ENCODE measurements around the gene CDC40. TPM values are rescaled to one million over a fixed set of nuclear protein-coding genes. Genes with fewer than 3 reads are reported as not detected.

The CDC40 gene
- polyA plus RNA-seq, 1 of the 3 experiments (the other 2 are of a cell fraction): 7.4 TPM

- TF ChIP-seq, protein P1, sequence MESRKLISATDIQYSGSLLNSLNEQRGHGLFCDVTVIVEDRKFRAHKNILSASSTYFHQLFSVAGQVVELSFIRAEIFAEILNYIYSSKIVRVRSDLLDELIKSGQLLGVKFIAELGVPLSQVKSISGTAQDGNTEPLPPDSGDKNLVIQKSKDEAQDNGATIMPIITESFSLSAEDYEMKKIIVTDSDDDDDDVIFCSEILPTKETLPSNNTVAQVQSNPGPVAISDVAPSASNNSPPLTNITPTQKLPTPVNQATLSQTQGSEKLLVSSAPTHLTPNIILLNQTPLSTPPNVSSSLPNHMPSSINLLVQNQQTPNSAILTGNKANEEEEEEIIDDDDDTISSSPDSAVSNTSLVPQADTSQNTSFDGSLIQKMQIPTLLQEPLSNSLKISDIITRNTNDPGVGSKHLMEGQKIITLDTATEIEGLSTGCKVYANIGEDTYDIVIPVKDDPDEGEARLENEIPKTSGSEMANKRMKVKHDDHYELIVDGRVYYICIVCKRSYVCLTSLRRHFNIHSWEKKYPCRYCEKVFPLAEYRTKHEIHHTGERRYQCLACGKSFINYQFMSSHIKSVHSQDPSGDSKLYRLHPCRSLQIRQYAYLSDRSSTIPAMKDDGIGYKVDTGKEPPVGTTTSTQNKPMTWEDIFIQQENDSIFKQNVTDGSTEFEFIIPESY (IDR thresholded peaks at IDR 0.05; ENCODE audit: borderline replicate concordance, low read depth): no peak
- no peak for TF ChIP-seq FOXJ3 (CRISPR knock-in tag; IDR thresholded peaks at IDR 0.05)
- no peak for TF ChIP-seq MXI1 (IDR thresholded peaks at IDR 0.05; ENCODE audit: low read depth, low read length)
- TF ChIP-seq TEAD4 (IDR thresholded peaks at IDR 0.05; ENCODE audit: borderline replicate concordance, insufficient read depth): no peak
- TF ChIP-seq RAD21 (IDR thresholded peaks at IDR 0.05; ENCODE audit: low read length): no peak
- TF ChIP-seq YY1 (IDR thresholded peaks at IDR 0.05; ENCODE audit: low read depth): no peak
These were observed 1.2 kb downstream of the CDC40 start (continued) for GRCh38 chr6:110181131-110182030.

DNA sequence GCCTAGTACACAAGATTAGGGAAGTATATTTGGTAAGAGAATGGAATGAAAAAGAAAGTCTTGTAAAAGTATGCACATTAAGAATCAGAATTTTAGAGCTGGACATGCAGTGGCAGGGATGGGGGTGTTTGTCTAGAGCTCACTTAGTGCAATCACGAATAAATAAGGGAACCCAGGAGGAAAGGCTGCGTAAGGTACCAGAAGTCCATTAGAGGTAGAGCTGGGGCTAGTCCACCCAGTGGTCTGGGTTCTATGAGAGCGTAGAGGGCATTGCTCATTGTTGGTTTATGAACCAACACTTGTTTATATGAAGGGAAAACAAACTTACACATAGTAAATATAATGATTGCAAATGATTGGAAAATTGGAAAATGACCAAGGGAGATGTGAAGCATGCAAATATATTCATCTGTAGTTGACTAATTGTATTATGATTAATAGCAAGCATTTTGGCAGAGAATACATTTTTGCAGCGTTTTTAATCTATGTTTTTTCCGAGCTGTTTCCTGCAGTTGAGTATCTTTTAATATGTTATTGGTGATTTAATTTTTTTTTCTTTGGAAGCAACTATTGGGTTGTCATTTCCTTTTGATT lies 3.2 kb downstream of the CDC40 start:
- peak overlapping the region in 1 of 2 experiments; percentile 25; a peak in 1 of 4 replicates for H3K4me3 ChIP-seq (ENCODE audit: low read depth in 2 of 2, low read length in 1 of 2)
- H3K4me2 ChIP-seq: peak overlapping the region; percentile 85
- POLR2A ChIA-PET: no interaction called here
- TF ChIP-seq RFX5 (IDR thresholded peaks at IDR 0.05; ENCODE audit: low read length) (no peak), MAX (IDR thresholded peaks at IDR 0.05; ENCODE audit: low read depth) (no peak), RXRA (IDR thresholded peaks at IDR 0.05; ENCODE audit: borderline replicate concordance, low read depth) (no peak), YY1 (IDR thresholded peaks at IDR 0.05; ENCODE audit: low read depth) (no peak), SIN3A (IDR thresholded peaks at IDR 0.05; ENCODE audit: borderline replicate concordance, low read depth, low read length) (no peak), CHD2 (IDR thresholded peaks at IDR 0.05; ENCODE audit: low read length, partially characterized antibody) (no peak), POLR2AphosphoS5 (IDR thresholded peaks at IDR 0.05; ENCODE audit: low read depth, low read length) (no peak), EP300 (IDR thresholded peaks at IDR 0.05; ENCODE audit: borderline replicate concordance in 1 of 2, low read depth in 1 of 2, low read length in 1 of 2) (no peak), JUND (IDR thresholded peaks at IDR 0.05) (no peak), EZH2phosphoT487 (IDR thresholded peaks at IDR 0.05; ENCODE audit: borderline replicate concordance, low read depth) (no peak), TAF1 (IDR thresholded peaks at IDR 0.05; ENCODE audit: borderline replicate concordance, low read depth, low read length) (no peak), REST (IDR thresholded peaks at IDR 0.05; ENCODE audit: low read depth, low read length) (no peak), ELF1 (IDR thresholded peaks at IDR 0.05) (no peak), SMC3 (IDR thresholded peaks at IDR 0.05; ENCODE audit: low read depth, low read length) (no peak)
- TF ChIP-seq, protein P1 (IDR thresholded peaks at IDR 0.05; ENCODE audit: borderline replicate concordance, low read depth): no peak
- TF ChIP-seq, protein P2, sequence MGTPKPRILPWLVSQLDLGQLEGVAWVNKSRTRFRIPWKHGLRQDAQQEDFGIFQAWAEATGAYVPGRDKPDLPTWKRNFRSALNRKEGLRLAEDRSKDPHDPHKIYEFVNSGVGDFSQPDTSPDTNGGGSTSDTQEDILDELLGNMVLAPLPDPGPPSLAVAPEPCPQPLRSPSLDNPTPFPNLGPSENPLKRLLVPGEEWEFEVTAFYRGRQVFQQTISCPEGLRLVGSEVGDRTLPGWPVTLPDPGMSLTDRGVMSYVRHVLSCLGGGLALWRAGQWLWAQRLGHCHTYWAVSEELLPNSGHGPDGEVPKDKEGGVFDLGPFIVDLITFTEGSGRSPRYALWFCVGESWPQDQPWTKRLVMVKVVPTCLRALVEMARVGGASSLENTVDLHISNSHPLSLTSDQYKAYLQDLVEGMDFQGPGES (IDR thresholded peaks at IDR 0.05; ENCODE audit: low read depth, low read length): no peak

More for the DNA sequence above, 3.2 kb downstream of the CDC40 start:
- H3F3A ChIP-seq (replicated peaks; ENCODE audit: insufficient read depth): peaks cover 4% of the 10 kb centered on the region
- 86% methylated on average over 5 of the region's 5 CpGs for WGBS (ENCODE audit: low lambda C conversion rate)
- H4K20me1 ChIP-seq (ENCODE audit: insufficient read depth): peaks cover 24% of the 10 kb centered on the region; the same call in 1 of the 2 replicates
- no peaks in the 10 kb centered on the region for H3K9me2 ChIP-seq
- CTCF ChIA-PET: interaction anchor here (1.3 kb wide), 1 partner anchor 16 kb away, joined by 5 read pairs; no protein-coding TSS in a partner anchor
- no peaks in the 10 kb centered on the region for H3K27me3 ChIP-seq (ENCODE audit: insufficient read depth)
- no peak for DNase-seq
- H3K36me3 ChIP-seq (replicated peaks in 1 of 2; ENCODE audit: control insufficient read depth in 1 of 2, insufficient read depth in 2 of 2, low read length in 1 of 2): peaks cover 2 to 4% of the 10 kb centered on the region in 2 experiments
- no peak overlapping the region for H3K9ac ChIP-seq
- peaks cover 17 to 26% of the 10 kb centered on the region in 2 experiments for H3K4me1 ChIP-seq (ENCODE audit: control insufficient read depth in 1 of 2, insufficient read depth in 2 of 2, low read depth in 1 of 2, low read length in 1 of 2)
- no peaks in the 10 kb centered on the region for H3K9me3 ChIP-seq
- H3K79me2 ChIP-seq (ENCODE audit: insufficient read depth): peaks cover 86% of the 10 kb centered on the region
- no peak overlapping the region for H3K27ac ChIP-seq (ENCODE audit: low read depth in 2 of 2, low read length in 1 of 2)
- no peak overlapping the region for H2AFZ ChIP-seq (ENCODE audit: low read depth)

Data from SK-N-SH (cell line).